ENCODE data around the gene SMC6. TPM values are rescaled to one million over a fixed set of nuclear protein-coding genes. Genes with fewer than 3 reads are reported as not detected.

SMC6 gene
- total and polyA plus RNA-seq, 2 donors = 15.9 to 23.3 TPM

DNA sequence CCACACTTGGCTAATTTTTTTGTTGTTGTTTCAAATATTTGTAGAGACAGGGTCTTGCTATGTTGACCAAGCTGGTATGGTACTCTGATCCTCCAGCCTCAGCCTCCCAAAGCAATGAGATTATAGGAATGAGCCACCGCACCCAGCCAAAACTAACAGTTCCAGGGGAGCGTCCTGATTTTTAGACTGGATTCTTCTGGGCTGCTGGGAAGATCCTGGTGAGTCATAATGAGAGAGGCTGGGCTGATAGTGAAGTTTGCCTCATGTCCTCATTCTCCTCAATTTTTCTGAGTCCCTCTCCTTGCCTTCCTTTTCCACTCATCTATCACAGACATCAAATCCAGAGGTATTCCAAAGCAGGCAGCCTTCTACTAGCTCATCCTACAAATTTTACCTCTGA lies 131.8 kb downstream of the SMC6 start:
- Histone ChIP-seq H3K27ac (ENCODE audit: low read depth in 1 of 2, low read length in 1 of 2) (no peak overlapping the region), H3K4me3 (ENCODE audit: low read length in 2 of 2) (no peak overlapping the region), H3K9me3 (ENCODE audit: control insufficient read depth in 2 of 2, insufficient read depth in 1 of 2, low read length in 1 of 2) (no peaks in the 10 kb centered on the region), H3K4me1 (ENCODE audit: control insufficient read depth in 2 of 2, insufficient read depth in 2 of 2, low read length in 2 of 2) (no peaks in the 10 kb centered on the region), H3K36me3 (ENCODE audit: control insufficient read depth in 2 of 2, insufficient read depth in 2 of 2, low read length in 1 of 2) (no peaks in the 10 kb centered on the region), H3K27me3 (ENCODE audit: control insufficient read depth in 2 of 2, insufficient read depth in 1 of 2, low read length in 1 of 2) (no peaks in the 10 kb centered on the region)
- WGBS = 95% methylated on average over 2 of the region's 2 CpGs
- DNase-seq (ENCODE audit: low read depth in 6 of 9, low spot score in 9 of 9) = no peak

DNA sequence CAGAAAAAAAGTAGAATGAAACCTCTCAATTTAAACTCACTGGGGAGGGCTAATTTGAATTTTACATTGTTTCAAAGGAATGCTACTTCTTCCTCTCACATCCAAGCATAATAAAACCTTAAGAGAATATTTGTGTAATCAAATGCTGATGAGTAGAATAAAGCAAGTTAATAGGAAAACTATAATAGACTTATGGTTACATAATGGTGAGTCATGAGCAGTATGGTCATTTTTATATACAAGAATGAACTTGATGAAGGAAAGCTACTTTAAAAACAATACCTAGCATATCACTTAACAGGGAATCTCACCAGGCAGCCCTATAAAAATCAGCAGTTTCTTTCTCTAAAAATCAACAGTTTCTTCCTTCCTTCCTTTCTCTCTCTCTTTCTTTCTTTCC lies 132.8 kb downstream of the SMC6 start:
- Histone ChIP-seq H3K27me3 (ENCODE audit: control insufficient read depth in 2 of 2, insufficient read depth in 1 of 2, low read length in 1 of 2) (no peaks in the 10 kb centered on the region), H3K36me3 (ENCODE audit: control insufficient read depth in 2 of 2, insufficient read depth in 2 of 2, low read length in 1 of 2) (no peaks in the 10 kb centered on the region), H3K4me1 (ENCODE audit: control insufficient read depth in 2 of 2, insufficient read depth in 2 of 2, low read length in 2 of 2) (no peaks in the 10 kb centered on the region), H3K27ac (ENCODE audit: low read depth in 1 of 2, low read length in 1 of 2) (no peak overlapping the region), H3K9me3 (ENCODE audit: control insufficient read depth in 2 of 2, insufficient read depth in 1 of 2, low read length in 1 of 2) (no peaks in the 10 kb centered on the region), H3K4me3 (ENCODE audit: low read length in 2 of 2) (no peak overlapping the region)
- no peak for DNase-seq (ENCODE audit: low read depth in 6 of 9, low spot score in 9 of 9)

DNA sequence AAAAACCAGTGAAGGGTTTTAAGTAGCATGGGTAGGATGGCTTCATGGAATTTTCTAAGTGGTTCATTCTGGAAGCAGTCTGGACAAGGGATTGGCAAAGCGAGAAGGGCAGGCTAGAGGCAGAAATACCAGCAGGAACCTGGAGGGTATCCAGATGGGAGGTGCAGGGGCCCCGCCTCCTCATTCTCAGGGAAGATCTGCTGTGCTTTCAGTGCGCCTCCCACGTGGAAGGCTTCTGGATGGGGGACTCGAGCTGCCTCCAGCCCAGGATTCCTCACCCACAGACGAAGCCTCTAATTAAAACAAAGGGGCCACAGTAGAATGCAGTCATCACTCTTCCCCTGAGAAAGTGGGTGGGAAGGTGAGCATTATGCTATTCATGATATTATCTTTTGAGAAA lies 133.3 kb downstream of the SMC6 start:
- Histone ChIP-seq H3K4me1 (ENCODE audit: control insufficient read depth in 2 of 2, insufficient read depth in 2 of 2, low read length in 2 of 2) (no peaks in the 10 kb centered on the region), H3K27me3 (ENCODE audit: control insufficient read depth in 2 of 2, insufficient read depth in 1 of 2, low read length in 1 of 2) (no peaks in the 10 kb centered on the region), H3K9me3 (ENCODE audit: control insufficient read depth in 2 of 2, insufficient read depth in 1 of 2, low read length in 1 of 2) (no peaks in the 10 kb centered on the region), H3K36me3 (ENCODE audit: control insufficient read depth in 2 of 2, insufficient read depth in 2 of 2, low read length in 1 of 2) (no peaks in the 10 kb centered on the region), H3K4me3 (ENCODE audit: low read length in 2 of 2) (no peak overlapping the region), H3K27ac (ENCODE audit: low read depth in 1 of 2, low read length in 1 of 2) (no peak overlapping the region)
- WGBS = 85% methylated on average over 6 of the region's 6 CpGs
- DNase-seq (ENCODE audit: low read depth in 6 of 9, low spot score in 9 of 9) = no peak

DNA sequence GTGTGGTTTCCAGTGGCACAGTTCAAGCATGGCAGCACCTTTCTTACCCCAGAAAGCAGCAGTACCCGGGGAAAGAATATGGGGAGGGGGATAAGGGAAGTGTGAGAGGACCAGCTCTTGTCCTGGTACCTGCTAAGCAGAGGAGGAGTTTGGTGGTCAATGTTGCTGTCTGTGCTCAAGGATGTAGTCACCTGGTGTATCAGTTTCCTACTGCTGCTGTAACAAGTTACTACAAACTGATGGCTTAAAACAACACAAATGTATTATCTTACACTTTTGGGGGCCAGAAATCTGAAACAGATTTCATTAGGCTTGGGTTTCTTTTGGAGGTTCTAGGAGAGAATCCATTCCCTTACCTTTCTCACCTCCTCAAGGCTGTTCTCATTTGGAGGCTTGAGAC lies 135.7 kb downstream of the SMC6 start:
- DNase-seq (ENCODE audit: low read depth in 6 of 9, low spot score in 9 of 9) = no peak
- H3K27ac ChIP-seq (ENCODE audit: low read depth in 1 of 2, low read length in 1 of 2) = no peak overlapping the region
- 78% methylated on average over 1 of the region's 1 CpG for WGBS

DNA sequence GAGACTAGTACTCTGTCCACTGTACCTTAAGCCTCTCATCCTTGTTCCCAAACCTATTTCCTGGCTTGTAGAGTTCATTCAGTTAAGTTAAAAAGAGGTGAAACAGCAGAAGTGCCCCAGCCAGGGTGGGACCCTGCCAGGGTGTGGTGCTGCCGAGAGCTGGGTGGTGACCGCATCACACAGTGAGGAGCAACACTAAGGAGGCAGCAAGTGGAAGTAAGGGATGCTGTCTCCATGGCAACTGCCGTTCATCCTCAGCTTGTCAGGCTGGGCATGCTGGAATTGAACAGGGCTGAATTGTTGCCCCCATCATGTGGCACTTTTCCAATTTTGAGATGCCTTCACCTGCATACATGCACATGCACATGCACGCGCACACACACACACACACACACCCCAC lies 136.1 kb downstream of the SMC6 start:
- WGBS = 93% methylated on average over 5 of the region's 5 CpGs
- no peaks in the 10 kb centered on the region for H3K27me3 ChIP-seq (ENCODE audit: control insufficient read depth in 2 of 2, insufficient read depth in 1 of 2, low read length in 1 of 2)
- H3K36me3 ChIP-seq (ENCODE audit: control insufficient read depth in 2 of 2, insufficient read depth in 2 of 2, low read length in 1 of 2) = no peaks in the 10 kb centered on the region
- H3K4me3 ChIP-seq (ENCODE audit: low read length in 2 of 2) = no peak overlapping the region
- no peaks in the 10 kb centered on the region for H3K4me1 ChIP-seq (ENCODE audit: control insufficient read depth in 2 of 2, insufficient read depth in 2 of 2, low read length in 2 of 2)
- H3K9me3 ChIP-seq (ENCODE audit: control insufficient read depth in 2 of 2, insufficient read depth in 1 of 2, low read length in 1 of 2) = no peaks in the 10 kb centered on the region
- no peak for DNase-seq (ENCODE audit: low read depth in 6 of 9, low spot score in 9 of 9)
- H3K27ac ChIP-seq (ENCODE audit: low read depth in 1 of 2, low read length in 1 of 2) = no peak overlapping the region

More for the DNA sequence above, 135.7 kb downstream of the SMC6 start:
- Histone ChIP-seq H3K4me3 (ENCODE audit: low read length in 2 of 2) (no peak overlapping the region), H3K27me3 (ENCODE audit: control insufficient read depth in 2 of 2, insufficient read depth in 1 of 2, low read length in 1 of 2) (no peaks in the 10 kb centered on the region), H3K36me3 (ENCODE audit: control insufficient read depth in 2 of 2, insufficient read depth in 2 of 2, low read length in 1 of 2) (no peaks in the 10 kb centered on the region), H3K4me1 (ENCODE audit: control insufficient read depth in 2 of 2, insufficient read depth in 2 of 2, low read length in 2 of 2) (no peaks in the 10 kb centered on the region), H3K9me3 (ENCODE audit: control insufficient read depth in 2 of 2, insufficient read depth in 1 of 2, low read length in 1 of 2) (no peaks in the 10 kb centered on the region)

DNA sequence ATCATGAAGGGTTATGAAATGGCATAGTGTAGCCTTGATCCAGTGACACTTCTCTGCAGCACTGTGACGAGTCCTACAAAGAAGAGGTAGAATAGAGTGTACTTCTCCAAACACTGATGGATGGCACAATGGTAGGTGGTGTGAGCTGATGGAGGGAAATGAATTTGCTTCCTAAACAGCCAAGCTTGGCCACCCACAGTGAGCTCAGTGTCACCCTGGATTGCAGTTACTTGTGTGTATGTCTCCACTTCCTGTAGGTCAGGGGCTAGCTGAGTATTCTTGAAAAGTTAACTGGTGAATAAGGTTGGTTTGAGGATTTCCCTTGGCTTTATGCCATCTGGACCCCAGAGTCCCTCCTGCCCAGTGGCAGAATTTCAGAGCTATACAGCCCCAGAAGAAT lies 137.2 kb downstream of the SMC6 start:
- Histone ChIP-seq H3K4me1 (ENCODE audit: control insufficient read depth in 2 of 2, insufficient read depth in 2 of 2, low read length in 2 of 2) (no peaks in the 10 kb centered on the region), H3K36me3 (ENCODE audit: control insufficient read depth in 2 of 2, insufficient read depth in 2 of 2, low read length in 1 of 2) (no peaks in the 10 kb centered on the region), H3K27ac (ENCODE audit: low read depth in 1 of 2, low read length in 1 of 2) (no peak overlapping the region), H3K9me3 (ENCODE audit: control insufficient read depth in 2 of 2, insufficient read depth in 1 of 2, low read length in 1 of 2) (no peaks in the 10 kb centered on the region), H3K4me3 (ENCODE audit: low read length in 2 of 2) (no peak overlapping the region), H3K27me3 (ENCODE audit: control insufficient read depth in 2 of 2, insufficient read depth in 1 of 2, low read length in 1 of 2) (no peaks in the 10 kb centered on the region)
- 95% methylated on average over 1 of the region's 1 CpG for WGBS
- DNase-seq (ENCODE audit: low read depth in 6 of 9, low spot score in 9 of 9) = no peak

DNA sequence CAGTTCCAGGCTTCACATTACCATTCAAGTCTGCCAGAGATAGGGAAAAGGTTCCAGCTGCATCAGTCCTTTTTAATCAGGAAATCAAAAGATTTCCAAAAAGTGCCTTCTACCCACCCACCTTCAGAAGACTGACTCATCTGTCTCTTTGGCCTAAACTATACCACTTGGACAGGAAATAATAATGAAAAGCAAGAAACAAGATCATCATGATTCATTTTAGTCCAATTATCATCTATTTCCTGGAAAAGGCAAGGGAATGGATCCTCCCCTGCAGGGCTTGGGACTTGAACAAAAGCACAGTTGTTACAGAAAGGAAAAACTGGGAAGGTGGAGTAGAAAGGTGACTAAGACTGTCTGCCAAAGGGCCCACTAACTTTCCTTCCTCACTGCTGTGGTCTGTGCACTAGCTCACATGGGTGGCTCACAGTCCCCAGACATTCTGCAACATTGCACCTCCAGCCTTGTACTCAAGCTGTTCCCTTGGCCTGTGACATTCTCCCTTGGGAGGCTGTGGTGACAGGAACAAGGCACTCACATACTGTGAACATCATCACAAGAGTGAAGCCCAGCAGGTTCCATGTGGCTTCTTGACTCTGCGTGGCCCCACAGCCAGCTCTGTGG lies 137.8 kb downstream of the SMC6 start:
- H3K4me3 ChIP-seq (ENCODE audit: low read length in 2 of 2) = no peak overlapping the region
- no peaks in the 10 kb centered on the region for H3K4me1 ChIP-seq (ENCODE audit: control insufficient read depth in 2 of 2, insufficient read depth in 2 of 2, low read length in 2 of 2)
- DNase-seq (ENCODE audit: low read depth in 6 of 9, low spot score in 9 of 9) = no peak
- no peaks in the 10 kb centered on the region for H3K9me3 ChIP-seq (ENCODE audit: control insufficient read depth in 2 of 2, insufficient read depth in 1 of 2, low read length in 1 of 2)
- no peaks in the 10 kb centered on the region for H3K27me3 ChIP-seq (ENCODE audit: control insufficient read depth in 2 of 2, insufficient read depth in 1 of 2, low read length in 1 of 2)
- no peak overlapping the region for H3K27ac ChIP-seq (ENCODE audit: low read depth in 1 of 2, low read length in 1 of 2)
- WGBS = 95% methylated on average over 1 of the region's 1 CpG
- no peaks in the 10 kb centered on the region for H3K36me3 ChIP-seq (ENCODE audit: control insufficient read depth in 2 of 2, insufficient read depth in 2 of 2, low read length in 1 of 2)

DNA sequence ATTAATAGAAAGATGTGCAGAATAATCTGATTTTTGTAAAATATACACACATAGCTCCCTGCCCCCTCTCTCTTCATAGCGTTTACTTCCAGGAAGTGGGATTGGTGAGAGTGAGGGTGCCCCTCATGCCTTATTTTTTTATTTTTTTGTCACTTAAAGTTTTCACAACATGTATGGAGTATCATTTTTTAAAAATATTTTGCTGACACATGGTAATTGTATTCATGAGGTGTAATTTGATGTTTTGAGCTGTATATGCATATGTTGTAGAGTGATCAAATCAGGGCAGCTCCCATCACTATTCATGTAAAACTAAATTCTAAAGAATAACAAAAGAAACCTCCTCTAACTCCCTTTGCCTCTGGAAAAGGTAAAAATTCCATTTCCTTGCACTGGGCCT lies 138.5 kb downstream of the SMC6 start:
- Histone ChIP-seq H3K4me3 (ENCODE audit: low read length in 2 of 2) (no peak overlapping the region), H3K27ac (ENCODE audit: low read depth in 1 of 2, low read length in 1 of 2) (no peak overlapping the region), H3K9me3 (ENCODE audit: control insufficient read depth in 2 of 2, insufficient read depth in 1 of 2, low read length in 1 of 2) (no peaks in the 10 kb centered on the region), H3K27me3 (ENCODE audit: control insufficient read depth in 2 of 2, insufficient read depth in 1 of 2, low read length in 1 of 2) (no peaks in the 10 kb centered on the region), H3K36me3 (ENCODE audit: control insufficient read depth in 2 of 2, insufficient read depth in 2 of 2, low read length in 1 of 2) (no peaks in the 10 kb centered on the region), H3K4me1 (ENCODE audit: control insufficient read depth in 2 of 2, insufficient read depth in 2 of 2, low read length in 2 of 2) (no peaks in the 10 kb centered on the region)
- no peak for DNase-seq (ENCODE audit: low read depth in 6 of 9, low spot score in 9 of 9)
- WGBS = 76% methylated on average over 1 of the region's 1 CpG

DNA sequence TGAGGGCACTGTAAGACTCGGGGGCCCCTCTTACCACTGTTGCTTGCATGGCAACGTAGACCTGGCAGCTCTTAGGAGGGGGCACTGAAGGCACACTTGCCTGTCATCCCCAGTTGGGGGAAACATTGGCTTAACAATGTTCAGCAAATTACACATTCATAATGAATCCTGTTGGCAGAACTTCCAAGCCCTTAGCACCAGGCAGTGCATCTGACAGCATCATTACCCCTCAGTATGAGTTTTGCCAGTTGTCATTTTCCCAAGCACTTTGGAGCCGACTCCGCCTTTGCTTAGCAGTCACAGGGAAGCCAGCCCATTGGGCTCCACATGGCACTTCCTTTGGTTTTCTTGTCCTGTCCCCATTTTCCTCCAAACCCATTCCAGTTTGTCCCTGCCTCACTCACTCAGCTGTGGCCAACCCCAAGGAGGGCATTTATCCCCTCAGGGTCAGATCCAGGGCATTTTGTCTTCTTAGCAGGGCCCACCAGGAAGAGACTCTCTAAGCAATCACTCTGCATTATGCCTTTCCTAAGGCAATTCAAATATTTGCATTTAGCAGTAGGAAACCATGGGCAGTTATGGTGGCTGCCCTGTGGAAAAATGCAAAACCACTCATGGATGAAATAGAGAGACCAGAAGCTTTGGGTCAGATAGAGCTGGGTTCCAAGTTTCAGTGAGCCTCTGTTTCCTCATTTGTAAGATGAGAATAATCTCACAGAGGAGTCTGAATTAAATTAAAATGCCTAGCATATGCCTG lies 139.3 kb downstream of the SMC6 start:
- 95% methylated on average over 4 of the region's 4 CpGs for WGBS
- Histone ChIP-seq H3K4me1 (ENCODE audit: control insufficient read depth in 2 of 2, insufficient read depth in 2 of 2, low read length in 2 of 2) (no peaks in the 10 kb centered on the region), H3K9me3 (ENCODE audit: control insufficient read depth in 2 of 2, insufficient read depth in 1 of 2, low read length in 1 of 2) (no peaks in the 10 kb centered on the region), H3K4me3 (ENCODE audit: low read length in 2 of 2) (no peak overlapping the region), H3K36me3 (ENCODE audit: control insufficient read depth in 2 of 2, insufficient read depth in 2 of 2, low read length in 1 of 2) (no peaks in the 10 kb centered on the region), H3K27me3 (ENCODE audit: control insufficient read depth in 2 of 2, insufficient read depth in 1 of 2, low read length in 1 of 2) (no peaks in the 10 kb centered on the region), H3K27ac (ENCODE audit: low read depth in 1 of 2, low read length in 1 of 2) (no peak overlapping the region)
- DNase-seq (ENCODE audit: low read depth in 6 of 9, low spot score in 9 of 9) = no peak
